NCI-H1417 treated with DMSO at 0.1 percent for 48 hours (cell line): ENCODE data around the gene ORMDL3.
"Not testable (repeated sequence)": the region's sequence is repeated elsewhere in the genome, so short reads cannot be mapped to it uniquely, and the experiment has no call there.

Experiments used
- DNase-seq: peaks from one replicate; lab custom pipeline; 2025; lab: John Stamatoyannopoulos, UW

ORMDL3 gene

GRCh38 chr17:39923836-39924690 is 3.3 kb downstream of the ORMDL3 start:
- no peak for DNase-seq

DNA sequence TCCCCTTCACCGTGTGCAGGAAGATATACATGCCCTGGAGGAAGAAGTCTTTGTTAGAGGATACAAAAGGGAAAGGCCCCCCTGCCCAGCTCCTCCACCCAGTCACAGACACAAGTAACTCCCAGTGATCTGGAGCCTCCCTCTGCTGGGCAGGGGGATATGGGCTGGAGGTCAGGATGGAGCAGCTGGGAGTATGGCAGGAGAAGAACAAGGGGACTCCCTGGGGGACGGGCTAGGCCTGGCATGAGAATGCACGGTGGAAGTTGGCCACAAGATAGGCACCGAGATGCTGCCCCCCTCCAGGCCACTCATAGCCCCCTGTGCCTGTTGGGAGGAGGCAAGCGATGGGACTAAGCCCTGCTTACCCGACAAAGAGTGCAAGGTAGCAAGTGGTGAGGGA is 4.2 kb downstream of the ORMDL3 start:
- no peak for DNase-seq

GRCh38 chr17:39922006-39922405 is 5.4 kb downstream of the ORMDL3 start:
- DNase-seq, result no peak

DNA sequence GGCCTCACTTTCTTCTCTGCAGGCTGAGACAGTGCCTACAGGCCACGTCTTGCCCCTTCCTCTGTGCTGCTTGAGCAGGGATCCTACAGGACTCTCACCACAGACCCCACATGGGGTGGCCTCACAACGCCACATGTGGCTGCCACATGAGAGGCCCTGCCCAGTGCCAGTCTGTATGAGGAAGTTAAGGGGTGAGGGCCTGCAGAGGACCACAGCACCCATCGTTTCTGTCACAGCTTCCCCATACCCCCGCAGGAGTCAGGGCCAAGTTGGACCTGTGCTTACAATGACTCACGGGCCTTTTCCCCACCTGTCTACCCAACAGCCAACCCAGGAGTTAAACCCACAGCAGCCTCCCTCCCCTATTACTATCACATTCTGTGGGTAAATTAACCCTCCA is 6.1 kb downstream of the ORMDL3 start:
- no peak for DNase-seq

DNA sequence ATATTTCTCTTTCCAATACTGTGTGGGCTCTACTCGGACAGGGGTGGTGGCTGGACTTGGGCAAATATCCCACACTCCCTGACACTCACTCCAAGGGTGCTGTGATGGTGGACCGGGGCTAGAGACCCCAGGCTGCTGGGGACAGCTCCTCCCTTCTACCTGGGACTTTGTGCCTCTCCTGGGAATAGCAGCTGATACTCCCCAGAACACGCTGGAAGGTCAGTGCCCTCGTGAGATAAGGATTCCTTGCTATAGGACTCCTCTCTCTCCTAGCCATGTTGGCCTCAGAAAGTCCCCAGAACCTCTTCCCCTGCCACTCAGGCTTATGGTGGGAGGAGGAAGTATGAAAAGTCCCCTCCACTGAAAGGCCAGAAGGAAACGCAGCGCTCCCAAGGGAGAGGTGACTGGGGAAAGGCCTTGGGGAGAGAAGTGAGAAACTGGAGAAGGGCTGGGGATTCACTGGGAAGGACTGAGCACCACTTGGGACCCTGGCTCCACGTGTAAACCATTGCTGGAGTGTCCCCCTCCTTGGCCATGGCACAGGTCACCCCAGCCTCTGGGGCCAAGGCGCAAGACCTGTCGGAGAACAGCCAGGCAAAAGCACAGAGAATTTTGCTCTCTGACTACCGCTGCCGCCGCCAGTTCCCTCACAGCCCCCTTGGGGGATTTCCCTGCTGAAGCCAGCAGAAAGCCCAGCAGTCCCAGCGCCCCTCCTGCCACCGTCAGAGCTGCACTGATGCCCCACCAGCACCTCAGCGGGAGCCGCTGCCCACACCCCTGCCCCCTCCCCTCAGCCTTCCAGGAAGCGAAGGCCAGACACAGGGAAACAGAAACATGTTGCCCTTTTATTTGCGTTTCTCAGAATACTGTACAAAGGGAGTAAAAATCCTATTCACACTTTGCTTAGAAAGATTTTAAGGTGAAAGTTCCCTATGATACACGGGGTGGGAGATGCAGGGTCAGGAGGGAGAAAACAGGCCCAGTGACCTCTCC is 6.9 kb downstream of the ORMDL3 start:
- no peak for DNase-seq

DNA sequence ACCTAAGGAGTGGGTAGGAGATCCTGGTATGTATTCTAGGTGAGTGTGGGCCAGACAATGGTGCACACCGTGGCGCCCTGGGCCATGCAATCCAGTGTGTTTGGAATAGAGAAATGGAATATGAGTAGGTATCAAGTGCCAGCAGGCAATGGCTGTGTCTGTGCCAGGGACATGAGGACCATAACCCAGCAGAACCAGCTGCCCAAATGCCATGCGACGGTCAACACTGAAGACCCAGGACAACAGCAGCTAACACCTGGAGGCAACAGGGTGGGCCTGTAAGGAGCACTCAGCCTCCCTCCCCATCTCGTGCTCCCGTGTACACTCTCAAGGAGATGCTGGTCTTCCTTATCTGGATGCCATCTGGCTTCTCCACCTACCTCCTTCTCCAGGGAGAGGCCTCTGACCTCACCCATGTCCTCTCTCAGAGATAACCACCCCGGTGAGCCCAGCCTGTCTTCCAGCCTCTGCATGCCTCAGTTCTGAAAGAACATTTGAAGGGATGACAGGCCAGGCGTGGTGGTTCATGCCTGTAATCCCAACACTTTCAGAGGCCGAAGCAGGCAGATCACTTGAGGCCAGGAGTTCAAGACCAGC is 8.2 kb downstream of the ORMDL3 start:
- no peak for DNase-seq

DNA sequence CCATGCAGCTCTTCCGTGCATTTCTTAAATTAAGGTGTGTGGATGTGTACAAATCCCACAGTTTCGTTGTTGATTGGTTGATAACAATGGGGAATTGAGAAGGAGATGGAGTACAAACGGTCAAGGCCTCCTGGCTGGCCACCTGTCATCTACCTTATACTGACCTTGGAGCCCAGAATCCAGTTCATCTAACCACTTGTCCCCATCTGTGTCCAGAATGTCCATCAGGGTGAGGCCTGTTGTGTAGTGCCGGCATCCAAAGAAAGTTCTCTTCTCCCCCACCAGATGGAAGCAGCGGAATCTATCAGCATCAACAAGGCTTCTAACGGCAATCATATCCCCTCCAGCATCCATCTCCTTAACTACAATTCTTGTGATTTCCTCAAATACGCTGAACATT is 10.5 kb downstream of the ORMDL3 start:
- DNase-seq, result no peak

DNA sequence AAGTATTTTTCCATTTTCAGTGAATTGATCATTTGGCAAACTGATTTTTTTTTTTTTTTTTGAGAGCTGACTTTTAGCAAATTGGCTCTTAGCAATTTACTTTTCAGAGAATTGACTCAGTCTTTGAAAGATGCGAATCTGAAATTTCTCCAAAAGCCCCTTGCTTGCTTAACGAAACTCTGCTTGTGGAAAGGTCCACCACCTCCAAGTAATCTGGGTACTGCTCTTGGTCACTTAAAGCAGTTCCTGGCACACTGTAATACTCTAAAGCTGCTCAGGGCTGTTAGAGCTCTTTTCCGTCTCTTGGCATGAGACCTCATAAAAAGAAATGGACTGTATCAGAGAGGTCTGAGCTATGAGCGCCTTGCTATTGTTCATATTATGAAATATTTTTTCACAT is 11.8 kb downstream of the ORMDL3 start:
- DNase-seq, result no peak

DNA sequence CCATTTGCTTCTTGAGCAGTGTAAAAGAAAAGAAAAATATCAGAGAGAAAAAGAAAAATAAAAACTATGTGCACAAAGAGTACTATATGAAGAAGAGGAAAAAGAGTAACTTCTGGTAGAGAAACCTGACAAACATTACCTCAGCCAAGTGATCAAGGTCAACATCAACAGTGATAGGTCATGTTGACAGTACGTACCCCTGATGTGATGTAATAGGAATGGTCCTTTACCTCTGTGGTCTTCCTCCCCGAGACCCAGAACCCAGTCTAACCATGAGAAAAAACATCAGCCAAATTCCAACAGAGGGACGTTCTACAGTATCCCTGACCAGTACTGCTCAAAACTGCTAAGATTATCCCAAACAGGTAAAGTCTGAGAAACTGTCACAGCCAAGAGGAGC is 13.4 kb downstream of the ORMDL3 start:
- no peak for DNase-seq

DNA sequence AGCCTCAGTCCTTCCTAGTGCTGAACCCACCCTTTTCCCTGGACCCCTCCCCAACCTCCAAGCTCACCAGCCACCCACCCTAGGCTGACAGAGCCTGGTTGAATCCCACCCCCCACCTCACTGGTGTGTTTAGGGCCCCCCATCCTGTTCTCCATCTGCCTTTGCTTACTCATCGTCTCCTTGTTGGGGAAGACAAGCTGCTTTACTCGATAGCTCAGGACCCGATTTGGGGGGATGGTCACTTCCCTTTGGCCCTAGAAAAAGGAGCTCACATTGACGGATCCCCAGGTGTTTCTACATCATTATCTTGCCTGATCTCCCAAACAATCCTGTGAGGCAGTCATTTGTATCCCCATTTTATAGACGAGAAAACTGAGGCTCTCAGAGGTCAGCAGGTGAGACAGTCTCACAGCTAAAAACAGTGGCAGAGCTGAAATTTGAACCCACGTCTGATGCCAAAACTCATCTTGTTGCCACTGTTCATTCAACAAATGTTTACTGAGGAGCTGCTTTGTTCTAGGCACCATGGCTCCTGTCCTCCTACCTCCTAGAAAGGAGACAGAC is 18.5 kb downstream of the ORMDL3 start:
- no peak for DNase-seq

GRCh38 chr17:39904990-39905288 is 22.5 kb downstream of the ORMDL3 start:
- no peak for DNase-seq

- DNase-seq, result no peak
These were observed 24.1 kb downstream of the ORMDL3 start for GRCh38 chr17:39903158-39903884.

- DNase-seq, result not testable (repeated sequence)
These were observed 25.4 kb downstream of the ORMDL3 start for GRCh38 chr17:39902027-39902426.

GRCh38 chr17:39899215-39899614 is 28.2 kb downstream of the ORMDL3 start:
- DNase-seq, result no peak

DNA sequence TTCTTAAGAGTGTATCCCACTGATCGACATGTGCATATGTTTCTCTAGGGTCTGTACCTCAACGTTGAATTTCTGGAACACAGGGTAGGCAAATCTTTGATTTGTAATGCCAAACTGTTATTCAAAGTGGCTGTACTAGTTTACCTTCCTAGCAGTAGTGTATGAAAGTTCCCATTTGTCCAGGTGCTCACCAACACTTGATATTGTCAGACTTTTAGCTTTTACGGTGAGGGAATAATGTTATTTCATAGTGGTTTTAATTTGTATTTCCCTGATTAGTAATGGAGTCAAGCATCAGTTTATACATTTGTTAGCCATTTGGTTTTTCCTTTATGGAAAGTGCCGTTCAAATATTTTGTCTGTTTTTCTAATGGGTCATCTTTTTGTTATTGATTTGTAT is 29.3 kb downstream of the ORMDL3 start:
- no peak for DNase-seq

GRCh38 chr17:39894681-39895376 is 32.6 kb downstream of the ORMDL3 start:
- DNase-seq, result no peak

DNA sequence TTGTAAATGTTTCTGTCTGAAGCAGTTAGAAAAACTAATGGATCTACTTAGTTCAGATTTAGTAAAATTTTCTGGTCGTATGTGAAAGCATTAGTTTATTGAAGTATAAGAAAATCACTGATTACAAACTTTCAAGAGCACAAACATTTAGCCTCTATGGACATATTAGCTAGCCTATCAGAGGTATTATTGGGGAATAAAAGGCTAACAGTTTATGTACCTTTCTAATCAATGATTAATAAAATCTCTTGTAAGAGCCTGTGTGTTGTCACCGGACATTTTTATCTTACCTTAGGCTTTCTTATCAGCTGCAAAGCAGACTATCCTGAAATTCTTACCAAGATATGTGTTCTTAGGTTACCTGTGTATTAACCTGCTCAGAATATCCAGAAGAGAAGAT is 38.2 kb downstream of the ORMDL3 start:
- DNase-seq, result no peak

DNA sequence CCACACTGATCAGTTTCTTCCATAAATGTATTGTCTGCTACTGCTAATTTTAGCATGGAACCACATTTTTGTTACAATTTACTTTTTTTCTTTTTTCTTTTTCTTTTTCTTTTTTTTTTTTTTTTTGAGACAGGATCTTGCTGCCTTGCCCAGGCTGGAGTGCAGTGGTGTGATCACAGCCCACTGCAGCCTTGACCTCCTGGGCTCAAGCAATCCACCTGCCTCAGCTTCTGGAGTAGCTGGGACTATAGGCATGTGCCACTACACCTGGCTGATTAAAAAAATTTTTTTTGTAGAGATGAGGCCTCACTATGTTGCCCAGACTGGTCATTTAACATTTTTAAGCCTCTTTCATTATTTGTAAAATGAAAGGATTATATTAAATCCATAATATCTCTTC is 40.3 kb downstream of the ORMDL3 start:
- no peak for DNase-seq

DNA sequence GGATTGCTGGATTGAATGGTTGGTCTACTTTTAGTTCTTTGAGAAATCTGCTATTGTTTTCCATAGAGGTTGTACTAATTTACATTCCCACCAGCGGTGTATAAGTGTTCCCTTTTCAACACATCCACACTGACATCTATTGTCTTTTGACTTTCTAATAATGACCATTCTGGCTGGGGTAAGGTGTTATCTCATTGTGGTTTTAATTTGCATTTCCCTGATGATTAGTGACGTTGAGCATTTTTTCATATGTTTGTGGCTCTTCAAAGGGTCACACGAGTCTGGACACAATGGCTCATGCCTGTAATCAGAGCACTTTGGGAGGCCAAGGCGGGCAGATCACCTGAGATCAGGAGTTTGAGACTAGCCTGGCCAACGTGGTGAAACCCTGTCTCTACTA is 41.3 kb downstream of the ORMDL3 start:
- not testable (repeated sequence) for DNase-seq

GRCh38 chr17:39872751-39873150 is 54.6 kb downstream of the ORMDL3 start:
- no peak for DNase-seq

DNA sequence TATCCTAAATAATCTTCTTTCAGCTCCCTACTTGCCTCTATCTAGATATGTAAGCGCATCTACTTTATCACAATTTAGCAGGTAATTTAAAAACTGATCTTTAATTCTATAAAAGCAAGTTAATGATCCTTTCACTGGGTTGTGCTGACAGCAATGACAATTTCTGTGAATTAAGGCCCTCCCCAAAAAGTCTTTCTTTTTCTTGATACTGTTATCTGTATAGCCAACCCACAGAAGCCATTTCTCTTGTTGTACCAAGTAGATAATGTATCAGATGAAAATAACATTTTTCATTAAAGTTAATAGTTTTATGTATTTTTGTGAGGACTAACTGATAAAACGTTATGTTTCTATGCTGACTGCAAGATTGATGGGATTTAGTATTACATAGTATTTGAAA is 55.6 kb downstream of the ORMDL3 start:
- DNase-seq, result no peak
